ENCODE results near the gene ATP6V0A4. TPM values are rescaled to one million over a fixed set of nuclear protein-coding genes. Genes with fewer than 3 reads are reported as not detected.

The ATP6V0A4 gene
- not detected in 2 replicates for total RNA-seq (2014; rRNA removed; shearing (Covaris generic); ENCODE audit: low replicate concordance)

GRCh38 chr7:138797715-138798320, at the start of gene ATP6V0A4, which contains the start of gene TMEM213:
TSS of gene ATP6V0A4 (minus strand) at chr7:138798196. CDS start at chr7:138771247, 26,949 bp downstream.
TSS of gene TMEM213 (plus strand) at chr7:138797994. CDS start at chr7:138798105, 111 bp downstream.
- Histone ChIP-seq H3K9me3 (no peaks in the 10 kb centered on the region), H3K27me3 (no peaks in the 10 kb centered on the region), H3K4me3 (no peak within 1 kb of the TSS), H3K36me3 (no peaks in the 10 kb centered on the region)
- no peak for DNase-seq

- no peak for DNase-seq
Observed at GRCh38 chr7:138845711-138846110, 47.7 kb upstream of the ATP6V0A4 start.

GRCh38 chr7:138843632-138844580, 45.9 kb upstream of the ATP6V0A4 start:
- Histone ChIP-seq H3K9me3 (no peaks in the 10 kb centered on the region), H3K36me3 (no peaks in the 10 kb centered on the region), H3K4me3 (no peak overlapping the region), H3K27me3 (no peaks in the 10 kb centered on the region)
- DNase-seq = no peak

More at GRCh38 chr7:138845711-138846110, 47.7 kb upstream of the ATP6V0A4 start:
- H3K4me3 ChIP-seq = no peak overlapping the region
- H3K27me3 ChIP-seq = no peaks in the 10 kb centered on the region
- H3K9me3 ChIP-seq = no peaks in the 10 kb centered on the region
- 0 out of 2 replicates have a peak, but pooled peaks cover 5% of the 10 kb centered on the region for H3K36me3 ChIP-seq

- Histone ChIP-seq H3K36me3 (no peaks in the 10 kb centered on the region), H3K4me3 (no peak overlapping the region), H3K9me3 (no peaks in the 10 kb centered on the region), H3K27me3 (no peaks in the 10 kb centered on the region)
- peak; percentile 7 for DNase-seq
Observed at GRCh38 chr7:138842111-138842510, 44.1 kb upstream of the ATP6V0A4 start.

GRCh38 chr7:138838166-138838565, 40.2 kb upstream of the ATP6V0A4 start:
- DNase-seq = no peak
- Histone ChIP-seq H3K4me3 (no peak overlapping the region), H3K36me3 (no peaks in the 10 kb centered on the region), H3K9me3 (no peaks in the 10 kb centered on the region), H3K27me3 (no peaks in the 10 kb centered on the region)

- Histone ChIP-seq H3K4me3 (no peak overlapping the region), H3K9me3 (no peaks in the 10 kb centered on the region), H3K27me3 (no peaks in the 10 kb centered on the region), H3K36me3 (no peaks in the 10 kb centered on the region)
- DNase-seq = no peak
Observed at GRCh38 chr7:138837627-138838026, 39.6 kb upstream of the ATP6V0A4 start.

- Histone ChIP-seq H3K9me3 (no peaks in the 10 kb centered on the region), H3K4me3 (no peak overlapping the region), H3K36me3 (no peaks in the 10 kb centered on the region), H3K27me3 (no peaks in the 10 kb centered on the region)
- DNase-seq = no peak
Observed at GRCh38 chr7:138835087-138835486, 37.1 kb upstream of the ATP6V0A4 start.

GRCh38 chr7:138834583-138834982, 36.6 kb upstream of the ATP6V0A4 start:
- Histone ChIP-seq H3K27me3 (no peaks in the 10 kb centered on the region), H3K36me3 (no peaks in the 10 kb centered on the region), H3K4me3 (no peak overlapping the region), H3K9me3 (no peaks in the 10 kb centered on the region)
- DNase-seq = no peak

GRCh38 chr7:138833596-138833995, 35.6 kb upstream of the ATP6V0A4 start:
- no peak for DNase-seq
- H3K9me3 ChIP-seq = no peaks in the 10 kb centered on the region
- H3K27me3 ChIP-seq = no peaks in the 10 kb centered on the region
- no peaks in the 10 kb centered on the region for H3K36me3 ChIP-seq
- H3K4me3 ChIP-seq = no peak overlapping the region

- Histone ChIP-seq H3K27me3 (no peaks in the 10 kb centered on the region), H3K36me3 (no peaks in the 10 kb centered on the region), H3K9me3 (no peaks in the 10 kb centered on the region), H3K4me3 (no peak overlapping the region)
- DNase-seq = no peak
Observed at GRCh38 chr7:138832966-138833365, 35.0 kb upstream of the ATP6V0A4 start.

- no peak overlapping the region for H3K4me3 ChIP-seq
- H3K27me3 ChIP-seq = no peaks in the 10 kb centered on the region
- DNase-seq = no peak
- H3K9me3 ChIP-seq = no peaks in the 10 kb centered on the region
- H3K36me3 ChIP-seq = no peaks in the 10 kb centered on the region
Observed at GRCh38 chr7:138829335-138829734, 31.3 kb upstream of the ATP6V0A4 start.

- no peak overlapping the region for H3K4me3 ChIP-seq
- no peaks in the 10 kb centered on the region for H3K36me3 ChIP-seq
- DNase-seq = no peak
- H3K9me3 ChIP-seq = no peaks in the 10 kb centered on the region
- H3K27me3 ChIP-seq = no peaks in the 10 kb centered on the region
Observed at GRCh38 chr7:138828302-138828701, 30.3 kb upstream of the ATP6V0A4 start.

GRCh38 chr7:138825049-138825721, 27.2 kb upstream of the ATP6V0A4 start:
- H3K9me3 ChIP-seq = no peaks in the 10 kb centered on the region
- no peak overlapping the region for H3K4me3 ChIP-seq
- H3K27me3 ChIP-seq = no peaks in the 10 kb centered on the region
- H3K36me3 ChIP-seq = no peaks in the 10 kb centered on the region
- no peak for DNase-seq

- no peak overlapping the region for H3K4me3 ChIP-seq
- H3K9me3 ChIP-seq = no peaks in the 10 kb centered on the region
- no peak for DNase-seq
- no peaks in the 10 kb centered on the region for H3K27me3 ChIP-seq
- no peaks in the 10 kb centered on the region for H3K36me3 ChIP-seq
Observed at GRCh38 chr7:138822867-138823535, 25.0 kb upstream of the ATP6V0A4 start.

GRCh38 chr7:138821912-138822311, 23.9 kb upstream of the ATP6V0A4 start:
- H3K27me3 ChIP-seq = no peaks in the 10 kb centered on the region
- no peak overlapping the region for H3K4me3 ChIP-seq
- no peaks in the 10 kb centered on the region for H3K36me3 ChIP-seq
- DNase-seq = no peak
- H3K9me3 ChIP-seq = no peaks in the 10 kb centered on the region

- DNase-seq = no peak
- no peaks in the 10 kb centered on the region for H3K9me3 ChIP-seq
- H3K4me3 ChIP-seq = no peak overlapping the region
- H3K36me3 ChIP-seq = no peaks in the 10 kb centered on the region
- no peaks in the 10 kb centered on the region for H3K27me3 ChIP-seq
Observed at GRCh38 chr7:138819625-138820024, 21.6 kb upstream of the ATP6V0A4 start.

Measured in MG63 (cell line).